ENCODE results near the gene GNAT3.

GNAT3 gene

GRCh38 chr7:80500325-80500724 is 11.5 kb downstream of the GNAT3 start:
- DNase-seq (ENCODE audit: low read depth): no peak

GRCh38 chr7:80499350-80499953 is 12.4 kb downstream of the GNAT3 start:
- DNase-seq (ENCODE audit: low read depth): no peak

- DNase-seq (ENCODE audit: low read depth): no peak
These were observed 13.1 kb downstream of the GNAT3 start for GRCh38 chr7:80498481-80499349.

- DNase-seq (ENCODE audit: low read depth): no peak
These were observed 15.3 kb downstream of the GNAT3 start for GRCh38 chr7:80496586-80496985.

- no peak for DNase-seq (ENCODE audit: low read depth)
These were observed 18.6 kb downstream of the GNAT3 start for GRCh38 chr7:80493121-80493849.

GRCh38 chr7:80491462-80491861 is 20.4 kb downstream of the GNAT3 start:
- no peak for DNase-seq (ENCODE audit: low read depth)

GRCh38 chr7:80488851-80489370 is 23.0 kb downstream of the GNAT3 start:
- DNase-seq (ENCODE audit: low read depth): no peak

- no peak for DNase-seq (ENCODE audit: low read depth)
These were observed 23.5 kb downstream of the GNAT3 start for GRCh38 chr7:80488406-80488805.

GRCh38 chr7:80485721-80486120 is 26.1 kb downstream of the GNAT3 start:
- no peak for DNase-seq (ENCODE audit: low read depth)

- no peak for DNase-seq (ENCODE audit: low read depth)
These were observed 28.9 kb downstream of the GNAT3 start for GRCh38 chr7:80482950-80483349.

- DNase-seq (ENCODE audit: low read depth): no peak
These were observed 30.5 kb downstream of the GNAT3 start for GRCh38 chr7:80481196-80481884.

GRCh38 chr7:80480566-80480965 is 31.3 kb downstream of the GNAT3 start:
- DNase-seq (ENCODE audit: low read depth): no peak

GRCh38 chr7:80478683-80479082 is 33.2 kb downstream of the GNAT3 start:
- no peak for DNase-seq (ENCODE audit: low read depth)

- DNase-seq (ENCODE audit: low read depth): no peak
These were observed 35.8 kb downstream of the GNAT3 start for GRCh38 chr7:80476035-80476434.

GRCh38 chr7:80475383-80475782 is 36.5 kb downstream of the GNAT3 start:
- DNase-seq (ENCODE audit: low read depth): no peak

GRCh38 chr7:80473751-80474150 is 38.1 kb downstream of the GNAT3 start:
- no peak for DNase-seq (ENCODE audit: low read depth)

- no peak for DNase-seq (ENCODE audit: low read depth)
These were observed 39.2 kb downstream of the GNAT3 start for GRCh38 chr7:80472491-80473200.

GRCh38 chr7:80468931-80469714 is 42.7 kb downstream of the GNAT3 start:
- DNase-seq (ENCODE audit: low read depth): no peak

GRCh38 chr7:80467069-80467468 is 44.8 kb downstream of the GNAT3 start:
- no peak for DNase-seq (ENCODE audit: low read depth)

- no peak for DNase-seq (ENCODE audit: low read depth)
These were observed 45.2 kb downstream of the GNAT3 start for GRCh38 chr7:80466636-80467035.

- DNase-seq (ENCODE audit: low read depth): no peak
These were observed 47.7 kb downstream of the GNAT3 start for GRCh38 chr7:80464211-80464610.

All from activated T-helper 1 cell treated with Interleukin-2 at 50 U/mL for 16 hours (primary cell).